Lower leg skin (tissue), 3 donors: ENCODE measurements around the gene CXCL14.

Source experiments
- CTCF ChIP-seq, 3 donors: fragments of 450-650 bp; IDR thresholded peaks; one replicate each; pipeline ENCODE4 v1.5.1; 2016; ENCODE audit warnings: antibody characterized with exemption in 3 of 3, mild to moderate bottlenecking in 3 of 3, moderate library complexity in 2 of 3
- POLR2A ChIP-seq, 2 donors: fragments of 450-650 bp; IDR thresholded peaks; one replicate each; pipeline ENCODE4 v1.6.1; 2016 to 2017; ENCODE audit warnings: antibody characterized with exemption in 2 of 2, mild to moderate bottlenecking in 1 of 2, moderate library complexity in 1 of 2

GRCh38 chr5:135626636-135627035 is 47.8 kb upstream of the CXCL14 start:
- no peak for TF ChIP-seq CTCF (IDR thresholded peaks at IDR 0.05)
- no peak for TF ChIP-seq POLR2A (IDR thresholded peaks at IDR 0.05)
